GM18519 (cell line): ENCODE measurements around the gene BIRC2.

Source experiments
- ATAC-seq: cut with Tn5 transposase; IDR thresholded peaks from one replicate; pipeline ENCODE4 v1.9.1; 2021; ENCODE audit warnings: mild to moderate bottlenecking, moderate library complexity; ENCODE audit not compliant: unreplicated experiment, low FRiP score

BIRC2 gene

DNA sequence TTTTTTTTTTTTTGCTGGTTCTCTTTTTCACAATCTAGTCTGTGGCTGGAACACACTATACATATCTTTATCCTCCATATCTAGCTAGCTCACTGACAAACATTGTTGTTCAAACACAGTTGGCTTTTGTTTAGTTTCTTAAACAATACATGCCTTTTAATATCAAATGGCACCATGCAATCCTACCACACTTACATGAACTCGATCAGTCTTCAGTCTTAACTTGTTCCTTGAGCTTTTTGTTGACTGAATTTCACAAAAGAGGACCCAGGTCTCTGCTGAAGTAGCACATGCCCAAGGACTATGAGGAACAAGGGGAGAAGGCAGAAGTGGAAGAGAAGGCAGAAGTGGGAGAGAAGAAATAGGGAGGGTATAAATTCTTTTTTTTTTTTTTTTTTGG lies 80.1 kb downstream of the BIRC2 start:
- ATAC-seq = no peak
